ENCODE results near the gene CXCR5. TPM values are rescaled to one million over a fixed set of nuclear protein-coding genes. Genes with fewer than 3 reads are reported as not detected.

The CXCR5 gene
- total RNA-seq, 1 donor from 2014 or later = 0.09 TPM

DNA sequence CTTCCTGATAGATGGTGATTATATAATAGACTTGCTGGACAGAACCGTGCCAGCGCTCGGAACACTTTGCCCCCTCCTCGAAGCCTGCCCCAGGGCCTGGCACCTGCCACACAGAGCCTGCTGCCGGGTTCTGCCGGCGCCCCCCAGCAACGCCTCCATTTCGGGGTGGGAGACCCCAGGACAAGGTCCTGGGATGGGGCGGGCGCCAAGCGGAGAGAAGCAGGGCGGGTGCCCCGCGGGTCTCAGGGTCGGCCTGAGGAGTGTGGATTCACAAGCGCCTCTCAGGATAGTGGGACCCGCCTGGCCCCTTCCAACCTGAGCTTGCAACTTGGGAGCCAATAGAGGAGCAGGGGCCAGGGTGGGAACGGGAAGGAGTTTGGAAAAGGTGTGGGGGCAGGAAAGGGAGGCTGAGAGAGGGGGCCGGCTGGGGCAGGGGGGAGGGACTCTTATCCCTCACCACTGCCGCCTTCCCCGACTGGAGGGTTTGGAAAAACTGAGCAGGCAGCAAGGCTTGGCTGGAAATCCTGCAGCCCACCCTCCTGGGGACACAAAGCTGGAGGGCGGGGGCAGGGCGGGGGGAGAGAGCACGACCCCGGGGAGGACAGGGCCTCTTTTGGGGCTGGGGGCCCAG is 45.3 kb downstream of the CXCR5 start:
- Histone ChIP-seq H3K27ac (peak overlapping the region; percentile 94), H3K27me3 (ENCODE audit: low read depth) (no peaks in the 10 kb centered on the region), H3K4me3 (peak overlapping the region; percentile 96), H3K36me3 (no peaks in the 10 kb centered on the region), H3K9me3 (no peaks in the 10 kb centered on the region), H3K4me1 (peaks cover 44% of the 10 kb centered on the region)
- ATAC-seq = peak; percentile 62 to 68
- TF ChIP-seq, protein P1, sequence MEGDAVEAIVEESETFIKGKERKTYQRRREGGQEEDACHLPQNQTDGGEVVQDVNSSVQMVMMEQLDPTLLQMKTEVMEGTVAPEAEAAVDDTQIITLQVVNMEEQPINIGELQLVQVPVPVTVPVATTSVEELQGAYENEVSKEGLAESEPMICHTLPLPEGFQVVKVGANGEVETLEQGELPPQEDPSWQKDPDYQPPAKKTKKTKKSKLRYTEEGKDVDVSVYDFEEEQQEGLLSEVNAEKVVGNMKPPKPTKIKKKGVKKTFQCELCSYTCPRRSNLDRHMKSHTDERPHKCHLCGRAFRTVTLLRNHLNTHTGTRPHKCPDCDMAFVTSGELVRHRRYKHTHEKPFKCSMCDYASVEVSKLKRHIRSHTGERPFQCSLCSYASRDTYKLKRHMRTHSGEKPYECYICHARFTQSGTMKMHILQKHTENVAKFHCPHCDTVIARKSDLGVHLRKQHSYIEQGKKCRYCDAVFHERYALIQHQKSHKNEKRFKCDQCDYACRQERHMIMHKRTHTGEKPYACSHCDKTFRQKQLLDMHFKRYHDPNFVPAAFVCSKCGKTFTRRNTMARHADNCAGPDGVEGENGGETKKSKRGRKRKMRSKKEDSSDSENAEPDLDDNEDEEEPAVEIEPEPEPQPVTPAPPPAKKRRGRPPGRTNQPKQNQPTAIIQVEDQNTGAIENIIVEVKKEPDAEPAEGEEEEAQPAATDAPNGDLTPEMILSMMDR (IDR thresholded peaks at IDR 0.05) = no peak
- DNase-seq = peak; percentile 65
- intact Hi-C loops (cut with DNase I) = no loop called here

DNA sequence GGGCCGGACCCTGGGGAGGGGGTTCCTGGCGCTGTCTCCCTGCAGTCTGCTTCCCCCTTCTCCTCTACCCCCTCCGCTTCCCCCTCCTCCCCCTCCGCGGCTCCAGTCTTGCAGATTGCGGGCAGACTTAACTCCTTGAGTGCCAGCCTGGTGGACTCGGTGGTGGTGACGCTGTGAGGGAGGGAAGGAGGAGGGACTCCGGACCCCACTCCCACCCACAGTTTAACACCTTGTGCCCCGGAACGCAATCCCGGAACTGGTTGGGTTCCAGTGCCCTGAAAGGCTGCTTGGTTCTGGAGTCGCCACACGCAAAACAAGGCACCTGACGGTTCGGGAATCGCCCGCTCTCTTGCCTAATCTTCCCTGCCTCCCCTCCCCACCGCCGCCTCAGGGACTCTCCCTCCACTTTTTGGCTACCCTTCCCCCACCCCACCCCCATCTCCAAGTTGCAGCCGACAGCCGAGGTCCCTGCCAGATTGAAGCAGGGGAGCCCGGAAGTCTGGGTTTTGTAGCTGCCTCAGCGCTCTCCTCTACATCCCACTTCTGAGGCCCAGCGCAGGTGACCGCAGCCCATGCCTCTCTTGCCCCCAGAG is 45.9 kb downstream of the CXCR5 start:
- Histone ChIP-seq H3K4me1 (peaks cover 38% of the 10 kb centered on the region), H3K9me3 (no peaks in the 10 kb centered on the region), H3K4me3 (peak overlapping the region; percentile 96), H3K27ac (peak overlapping the region; percentile 94), H3K36me3 (no peaks in the 10 kb centered on the region), H3K27me3 (ENCODE audit: low read depth) (no peaks in the 10 kb centered on the region)
- DNase-seq (peak; percentile 89), ATAC-seq (peak; percentile 74 to 77)
- intact Hi-C loops (cut with DNase I) = no loop called here
- TF ChIP-seq, protein P1 (IDR thresholded peaks at IDR 0.05) = no peak

DNA sequence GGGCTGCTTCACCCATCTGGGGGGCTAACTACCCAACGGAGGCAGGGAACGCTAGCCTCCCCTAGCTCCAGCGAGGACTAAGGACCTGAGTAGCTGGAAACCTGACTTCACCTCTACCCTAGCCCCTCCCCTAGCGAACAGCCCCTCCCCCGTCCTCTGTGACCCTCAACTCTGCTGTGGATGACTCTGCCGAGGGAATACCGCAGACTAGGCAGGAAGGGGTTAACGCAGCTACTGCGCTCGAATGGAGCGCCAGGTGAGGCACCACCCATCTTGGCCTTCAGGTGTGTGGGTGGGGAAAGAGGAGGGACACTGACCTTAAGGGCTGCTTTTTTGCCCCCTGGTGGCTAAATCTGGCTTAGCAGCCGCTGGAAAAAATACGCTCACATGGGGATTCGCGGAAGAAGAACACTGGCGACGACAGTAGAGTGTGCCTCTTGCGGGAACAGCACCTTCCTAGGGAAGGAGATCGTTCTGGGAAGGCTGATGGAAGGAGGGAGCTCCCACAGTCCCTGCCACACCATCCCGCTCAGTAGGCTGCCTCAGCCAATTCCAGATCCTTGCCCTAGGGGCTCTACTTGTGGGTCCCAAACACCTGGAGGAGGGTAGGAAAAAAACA is 46.5 kb downstream of the CXCR5 start:
- intact Hi-C loops (cut with DNase I) = no loop called here
- TF ChIP-seq, protein P1 (IDR thresholded peaks at IDR 0.05) = peak; percentile 94
- peak; percentile 75 to 78 for ATAC-seq

DNA sequence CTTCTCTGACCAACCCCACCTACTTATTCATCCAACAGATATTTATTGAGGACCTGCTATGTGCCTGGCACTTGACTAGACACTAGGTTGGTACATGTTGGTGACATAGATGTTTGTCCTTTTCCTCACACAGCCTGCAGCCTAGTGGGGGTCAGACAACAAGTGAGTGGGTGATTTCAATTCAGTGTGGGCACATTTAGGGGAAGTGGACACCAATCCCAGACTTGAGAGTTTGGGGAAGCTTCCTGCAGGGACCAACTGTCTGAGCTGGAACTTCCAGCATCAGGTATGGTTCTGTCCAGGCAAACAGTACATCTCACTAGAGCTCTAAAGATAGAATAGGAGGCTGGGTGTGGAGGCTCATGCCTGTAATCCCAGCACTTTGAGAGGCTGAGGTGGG is 47.9 kb downstream of the CXCR5 start:
- intact Hi-C loops (cut with DNase I) = no loop called here
- Histone ChIP-seq H3K4me3 (no peak overlapping the region), H3K27ac (no peak overlapping the region), H3K9me3 (no peaks in the 10 kb centered on the region), H3K27me3 (ENCODE audit: low read depth) (no peaks in the 10 kb centered on the region), H3K4me1 (peaks cover 29% of the 10 kb centered on the region), H3K36me3 (no peaks in the 10 kb centered on the region)
- no peak for ATAC-seq
- TF ChIP-seq, protein P1 (IDR thresholded peaks at IDR 0.05) = no peak
- no peak for DNase-seq

More for the DNA sequence above, 46.5 kb downstream of the CXCR5 start:
- H3K27ac ChIP-seq = peak overlapping the region; percentile 94
- peak; percentile 88 for DNase-seq
- H3K4me1 ChIP-seq = peaks cover 35% of the 10 kb centered on the region
- peak overlapping the region; percentile 96 for H3K4me3 ChIP-seq
- H3K9me3 ChIP-seq = no peaks in the 10 kb centered on the region
- no peaks in the 10 kb centered on the region for H3K36me3 ChIP-seq
- H3K27me3 ChIP-seq (ENCODE audit: low read depth) = no peaks in the 10 kb centered on the region

DNA sequence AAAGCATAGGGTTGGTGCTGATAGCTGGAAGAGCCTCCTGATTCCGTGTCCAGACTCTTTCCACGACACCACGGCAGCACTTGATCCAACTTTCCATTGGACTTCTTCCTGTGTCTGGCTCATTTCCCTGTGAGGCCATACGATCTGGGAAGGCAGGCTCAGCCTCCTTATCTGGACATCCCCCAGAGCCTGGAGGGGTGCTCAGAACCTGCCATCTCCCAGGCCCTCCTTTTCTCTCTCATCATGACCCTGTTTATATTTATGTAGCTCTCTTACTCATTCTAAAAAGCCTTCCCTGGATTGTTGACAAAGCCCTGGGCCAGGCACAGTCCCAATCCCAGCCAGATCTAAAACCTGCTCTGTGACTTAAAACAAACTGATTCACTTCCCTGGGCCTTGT is 49.8 kb downstream of the CXCR5 start:
- ATAC-seq = no peak
- Histone ChIP-seq H3K27me3 (ENCODE audit: low read depth) (no peaks in the 10 kb centered on the region), H3K4me1 (peaks cover 10% of the 10 kb centered on the region), H3K27ac (no peak overlapping the region), H3K9me3 (no peaks in the 10 kb centered on the region), H3K36me3 (no peaks in the 10 kb centered on the region), H3K4me3 (no peak overlapping the region)
- DNase-seq = no peak
- TF ChIP-seq, protein P1 (IDR thresholded peaks at IDR 0.05) = no peak
- intact Hi-C loops (cut with DNase I) = no loop called here
